ENCODE measurements around the gene MAPK4.
"Not testable (repeated sequence)": the region's sequence is repeated elsewhere in the genome, so short reads cannot be mapped to it uniquely, and the experiment has no call there.

MAPK4 gene

GRCh38 chr18:50559752-50560680, at the start of gene MAPK4:
MAPK4 (plus strand) TSS chr18:50560087; CDS start chr18:50663959, 103,872 bp downstream.
- no peak for DNase-seq

GRCh38 chr18:50517277-50517676, 42.6 kb upstream of the MAPK4 start:
- DNase-seq = not testable (repeated sequence)

DNA sequence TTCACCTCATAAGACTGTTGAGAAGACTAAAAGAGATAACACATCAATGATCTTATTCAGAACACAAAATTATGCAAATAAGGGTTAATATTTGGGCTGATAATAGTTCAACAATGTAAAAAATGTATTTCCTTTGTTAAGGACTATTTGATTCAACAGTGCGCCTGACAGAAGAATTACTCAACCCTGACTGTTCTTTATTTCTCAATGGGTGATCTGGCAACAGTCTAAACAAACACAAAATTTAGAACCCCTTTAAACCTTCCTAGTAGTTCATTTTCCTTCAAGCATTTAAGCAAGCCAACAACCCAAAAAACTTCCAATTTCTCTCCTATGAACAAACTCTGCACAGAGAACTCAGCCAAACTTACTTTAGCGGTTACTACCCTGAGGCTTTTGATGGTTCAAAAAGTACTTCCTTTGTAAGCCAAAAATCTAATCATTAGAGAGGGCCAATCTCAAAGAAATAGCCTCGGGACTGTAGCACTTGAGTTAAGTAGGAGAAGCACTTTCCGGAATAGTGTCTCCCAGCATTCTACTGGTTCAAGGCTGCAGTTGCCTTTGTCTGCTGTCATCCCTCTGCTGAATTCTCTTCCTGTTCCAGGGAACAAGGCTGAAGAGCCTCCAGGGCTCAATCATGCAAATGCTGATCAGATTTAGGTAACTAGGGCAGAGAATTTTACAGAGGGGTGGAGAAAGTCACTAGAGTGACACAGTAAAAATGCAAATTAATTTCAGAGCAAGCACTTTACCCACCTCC, 40.9 kb upstream of the MAPK4 start:
- DNase-seq = no peak

GRCh38 chr18:50523165-50523564, 36.7 kb upstream of the MAPK4 start:
- DNase-seq = no peak

- no peak for DNase-seq
These were observed 32.1 kb upstream of the MAPK4 start for GRCh38 chr18:50527636-50528307.

GRCh38 chr18:50528806-50529205, 31.1 kb upstream of the MAPK4 start:
- DNase-seq = no peak

GRCh38 chr18:50533822-50534221, 26.1 kb upstream of the MAPK4 start:
- not testable (repeated sequence) for DNase-seq

DNA sequence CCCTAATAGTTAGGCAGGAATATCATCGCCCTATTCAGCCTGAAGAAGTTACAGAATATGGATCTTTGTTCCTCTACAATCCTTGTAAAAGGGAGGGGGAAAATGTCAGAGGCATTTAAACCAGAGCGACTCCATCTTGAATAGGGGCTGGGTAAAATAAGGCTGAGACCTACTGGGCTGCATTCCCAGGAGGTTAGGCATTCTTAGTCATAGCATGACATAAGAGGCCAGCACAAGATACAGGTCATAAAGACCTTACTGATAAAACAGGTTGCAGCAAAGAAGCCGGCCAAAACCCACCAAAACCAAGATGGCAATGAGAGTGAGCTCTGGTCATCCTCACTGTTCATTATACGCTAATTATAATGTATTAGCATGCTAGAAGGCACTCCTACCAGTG, 15.4 kb upstream of the MAPK4 start:
- not testable (repeated sequence) for DNase-seq

- DNase-seq = no peak
These were observed 14.0 kb upstream of the MAPK4 start for GRCh38 chr18:50545936-50546335.

DNA sequence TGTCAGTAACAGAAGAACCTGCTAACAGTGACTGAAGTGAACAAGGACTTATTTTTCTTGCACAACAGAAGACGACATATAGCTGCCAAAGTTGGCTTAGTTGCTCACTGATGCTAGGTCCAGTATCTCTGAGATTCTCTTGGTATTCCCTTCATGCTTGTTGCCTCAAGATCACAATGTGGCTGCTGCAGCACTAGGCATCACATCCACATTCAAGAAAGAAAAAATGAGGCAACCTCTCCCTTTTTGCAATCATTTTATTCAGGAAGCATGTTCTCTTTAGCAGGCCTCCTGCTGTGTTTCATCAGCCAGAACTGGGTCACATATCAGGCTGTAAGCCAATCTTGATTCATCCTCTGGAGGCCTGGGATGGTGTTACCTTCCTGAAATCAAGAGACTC, 11.7 kb upstream of the MAPK4 start:
- no peak for DNase-seq

DNA sequence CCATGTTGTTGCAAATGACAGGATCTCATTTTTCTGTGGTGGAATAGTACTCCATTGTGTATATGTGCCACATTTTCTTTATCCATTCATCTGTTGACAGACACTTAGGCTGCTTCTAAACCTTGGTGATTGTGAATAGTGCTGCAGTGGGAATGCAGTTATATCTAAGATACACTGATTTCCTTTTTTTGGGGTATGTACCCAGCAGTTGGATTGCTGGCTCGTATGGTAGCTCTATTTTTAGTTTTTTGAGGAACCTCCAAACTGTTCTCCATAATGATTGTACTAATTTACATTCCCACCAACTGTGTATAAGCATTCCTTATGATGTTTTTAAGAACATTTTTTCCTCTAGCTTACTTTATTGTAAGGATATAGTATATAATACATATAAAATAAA, 8.2 kb upstream of the MAPK4 start:
- DNase-seq = not testable (repeated sequence)

DNA sequence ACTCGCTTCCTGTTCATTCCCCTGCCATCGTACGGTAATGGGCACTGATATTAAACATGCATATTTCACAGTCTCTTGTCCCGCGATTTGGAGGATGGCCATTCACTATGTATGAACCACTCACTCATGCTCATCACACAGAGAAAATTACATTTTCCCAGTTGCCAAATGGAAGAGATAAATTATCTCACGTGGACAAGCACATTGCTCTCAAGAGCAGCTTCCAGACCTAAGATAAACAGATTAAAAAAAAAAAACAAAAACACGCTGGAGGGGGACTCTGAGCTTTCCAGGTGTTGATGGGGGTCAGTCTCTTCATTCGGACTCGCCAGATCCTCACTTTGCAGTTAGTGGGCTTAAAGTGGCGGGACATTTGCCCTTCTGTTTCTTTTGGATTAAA, 1.7 kb upstream of the MAPK4 start:
- no peak for DNase-seq

DNA sequence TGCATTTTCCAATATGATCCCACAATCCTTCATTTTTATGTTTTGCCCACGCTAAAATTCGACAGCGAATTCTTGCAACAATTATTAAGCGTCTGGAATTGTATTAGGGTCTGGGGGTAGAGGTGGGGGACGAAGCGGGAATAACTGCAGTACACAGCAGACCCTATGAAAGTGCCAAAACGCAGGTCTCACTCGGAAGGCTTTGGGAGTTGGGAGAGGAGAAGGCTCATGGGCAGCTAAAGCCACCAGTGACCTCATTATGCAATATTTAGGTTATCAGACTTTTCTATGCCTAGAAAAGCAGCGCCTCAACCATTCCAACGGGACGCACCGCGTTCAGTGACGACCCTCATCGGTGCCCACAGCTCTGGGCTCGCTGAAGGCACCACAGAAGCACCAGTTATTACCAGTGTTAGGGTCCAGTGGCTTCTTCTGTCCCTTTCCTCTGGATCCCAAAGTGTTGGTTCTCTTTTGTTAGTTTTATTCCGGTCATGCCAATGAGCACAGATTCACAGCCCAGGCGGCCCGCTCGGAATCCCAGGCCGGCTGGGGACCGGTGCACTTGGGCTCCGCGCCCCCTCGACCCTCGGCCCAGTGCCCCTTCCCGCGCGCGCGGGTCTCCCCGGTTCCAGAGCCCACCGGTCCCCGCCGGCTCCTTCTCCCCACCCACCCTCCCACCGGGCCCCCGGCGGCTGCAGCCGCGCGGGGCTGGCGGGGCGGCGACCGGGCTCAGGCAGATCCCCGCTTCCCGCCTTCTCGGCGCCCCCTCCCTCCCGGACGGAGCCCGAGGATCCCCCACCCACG, 737 bp upstream of the MAPK4 start:
- DNase-seq = no peak

GRCh38 chr18:50560681-50561629, 1.1 kb downstream of the MAPK4 start:
- no peak for DNase-seq

DNA sequence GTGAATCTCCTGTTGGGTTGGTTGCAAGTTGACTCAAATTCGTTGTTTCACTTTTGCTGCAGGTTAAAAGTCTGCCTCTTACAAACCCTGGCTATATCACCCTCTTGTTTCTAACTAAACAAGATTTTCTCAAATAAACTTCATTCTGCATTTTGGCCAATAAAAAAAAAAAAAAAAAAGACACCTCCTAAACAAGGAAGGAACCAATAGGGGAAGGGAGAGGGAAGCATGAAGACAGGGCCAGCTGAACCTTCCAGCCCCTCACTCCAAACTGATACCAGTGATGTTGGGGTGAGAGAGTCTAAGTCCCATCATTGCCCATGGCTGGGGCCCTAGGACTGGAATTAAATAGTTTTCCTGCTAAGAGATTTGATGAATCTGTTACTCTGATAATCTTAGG, 2.4 kb downstream of the MAPK4 start:
- DNase-seq = not testable (repeated sequence)

GRCh38 chr18:50562686-50563085, 2.8 kb downstream of the MAPK4 start:
- no peak for DNase-seq

DNA sequence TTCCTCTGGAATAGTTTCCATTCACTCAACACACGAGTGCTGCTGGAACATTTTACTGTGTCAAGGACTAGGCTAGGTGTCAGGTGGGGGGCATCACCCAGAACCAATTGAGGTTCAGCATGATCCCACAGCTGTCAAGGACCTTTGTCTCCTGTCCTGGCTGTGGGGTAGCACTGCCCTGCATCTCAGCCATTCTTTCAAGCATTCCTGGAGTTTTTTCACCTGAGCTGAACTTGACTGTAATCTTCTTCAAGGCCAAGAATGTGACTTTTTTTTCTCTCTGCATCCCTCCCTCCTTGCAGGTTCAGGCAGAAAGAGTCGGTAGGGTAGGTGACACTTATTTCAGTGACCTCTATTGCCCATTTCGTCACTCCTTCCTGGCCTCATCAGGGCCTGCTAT, 3.5 kb downstream of the MAPK4 start:
- no peak for DNase-seq

DNA sequence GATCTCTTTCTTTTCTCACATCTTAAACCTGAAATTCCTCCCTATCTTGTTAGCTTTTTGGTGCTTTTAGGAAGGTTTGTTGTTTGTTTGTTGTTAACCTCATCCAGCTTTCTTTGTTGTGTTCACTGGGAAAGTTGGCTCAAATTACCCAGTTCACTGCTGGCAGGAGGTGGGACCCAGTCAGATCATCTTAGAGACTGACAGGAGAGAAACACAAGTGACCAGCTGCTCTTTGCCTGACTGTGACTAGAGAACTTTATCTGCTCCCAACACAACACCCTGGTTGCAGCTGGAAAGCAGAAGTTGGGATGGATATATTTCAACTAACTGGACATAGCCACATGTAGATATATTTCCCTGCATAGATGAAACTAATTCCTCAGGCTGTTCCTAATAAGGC, 10.0 kb downstream of the MAPK4 start:
- no peak for DNase-seq

- no peak for DNase-seq
These were observed 11.7 kb downstream of the MAPK4 start for GRCh38 chr18:50571606-50572005.

GRCh38 chr18:50573196-50573595, 13.3 kb downstream of the MAPK4 start:
- not testable (repeated sequence) for DNase-seq

DNA sequence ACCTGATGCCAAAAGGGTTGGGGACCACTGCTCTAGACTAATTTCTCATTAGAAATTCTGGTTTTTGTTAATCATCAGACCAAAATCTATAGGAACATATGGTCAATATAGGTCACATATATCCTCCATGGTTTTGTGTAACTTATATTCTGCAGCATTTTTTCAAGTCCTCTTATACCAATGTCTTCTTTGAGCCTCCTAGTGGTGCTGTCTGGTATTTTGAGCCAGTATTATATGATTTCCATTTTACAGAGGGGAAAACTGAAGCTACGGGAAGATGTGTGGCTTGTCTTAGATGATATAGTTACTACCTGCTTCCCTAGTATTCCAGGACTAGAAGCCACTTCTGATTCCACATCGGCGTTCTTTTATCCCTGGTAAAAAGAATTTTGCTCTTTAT, 13.8 kb downstream of the MAPK4 start:
- no peak for DNase-seq
